ENCODE data around the gene LGALS4. TPM values are rescaled to one million over a fixed set of nuclear protein-coding genes. Genes with fewer than 3 reads are reported as not detected.

LGALS4 gene
- total and polyA plus RNA-seq, 9 of the 15 experiments (the other 6 are each of a cell fraction or from before 2014, with no cell fraction given) = 0.08 to 1.1 (median 0.30) TPM; not detected in 3

- Histone ChIP-seq H3K27me3 (ENCODE audit: control insufficient read depth in 2 of 2, insufficient read depth in 2 of 2, low read length in 2 of 2) (no peaks in the 10 kb centered on the region), H3K9ac (ENCODE audit: insufficient read depth in 1 of 2, low read depth in 2 of 2, low read length in 2 of 2) (no peak overlapping the region), H3K4me2 (ENCODE audit: insufficient read depth, low read length) (no peak overlapping the region), H3K27ac (ENCODE audit: extremely low read depth, low read depth, low read length) (no peak overlapping the region), H2AFZ (ENCODE audit: low read depth, low read length) (no peak overlapping the region), H3K4me3 (no peak overlapping the region), H3K79me2 (ENCODE audit: control insufficient read depth, insufficient read depth, low read length) (no peaks in the 10 kb centered on the region), H4K20me1 (replicated peaks; ENCODE audit: control insufficient read depth, insufficient read depth, low read length) (no peaks in the 10 kb centered on the region), H3K9me1 (ENCODE audit: control insufficient read depth, insufficient read depth, low read length) (no peaks in the 10 kb centered on the region), H3K4me1 (replicated peaks in 1 of 2; ENCODE audit: control insufficient read depth in 2 of 2, insufficient read depth in 2 of 2, low read length in 2 of 2) (peaks cover 0 to 9% of the 10 kb centered on the region in 2 experiments; a peak in 2 of 5 replicates), H3K36me3 (ENCODE audit: control insufficient read depth, insufficient read depth, low read length) (no peaks in the 10 kb centered on the region), H3K9me3 (replicated peaks; ENCODE audit: control insufficient read depth, insufficient read depth, low read depth, low read length) (no peaks in the 10 kb centered on the region)
- 33% methylated on average over 10 of the region's 10 CpGs for WGBS (ENCODE audit: insufficient coverage, low coverage, missing lambda C conversion rate)
- in situ Hi-C loops (cut with MboI) (no loop called here), intact Hi-C loops (cut with micrococcal nuclease) (no loop called here)
- POLR2A ChIA-PET = interaction anchor here (0.6 kb wide), 1 partner anchor 26 kb away, joined by 3 read pairs; no protein-coding TSS in a partner anchor
- FAIRE-seq (no peak), DNase-seq (ENCODE audit: extremely low read depth in 1 of 4, low spot score in 3 of 4) (no peak), ATAC-seq (no peak)
- no TSS peak for BruUV-seq (replicated peaks)
- CTCF ChIA-PET (ENCODE audit: low intra/inter-chr PET ratio) = no interaction called here
- TF ChIP-seq FOXM1 (IDR thresholded peaks at IDR 0.05; ENCODE audit: low read depth) (no peak), FOXM1 (CRISPR knock-in tag; IDR thresholded peaks at IDR 0.05; ENCODE audit: low read depth) (no peak), MCM2 (IDR thresholded peaks at IDR 0.05; ENCODE audit: low read depth) (no peak), PHB2 (IDR thresholded peaks at IDR 0.05; ENCODE audit: low read depth) (no peak), PPARD (CRISPR knock-in tag; IDR thresholded peaks at IDR 0.05) (no peak), ARID2 (IDR thresholded peaks at IDR 0.05) (no peak), ZFP1 (CRISPR knock-in tag; IDR thresholded peaks at IDR 0.05) (no peak), ARID3A (IDR thresholded peaks at IDR 0.05; ENCODE audit: borderline replicate concordance, low read depth, low read length) (no peak), PRMT5 (CRISPR knock-in tag; IDR thresholded peaks at IDR 0.05) (no peak), MXD1 (CRISPR knock-in tag; IDR thresholded peaks at IDR 0.05; ENCODE audit: borderline replicate concordance, poor library complexity, severe bottlenecking) (no peak), ZBTB9 (CRISPR knock-in tag; IDR thresholded peaks at IDR 0.05) (no peak), ZNF232 (CRISPR knock-in tag; IDR thresholded peaks at IDR 0.05) (no peak), ZNF384 (IDR thresholded peaks at IDR 0.05; ENCODE audit: low read depth, low read length) (no peak), BCOR (IDR thresholded peaks at IDR 0.05) (no peak), ZNF165 (CRISPR knock-in tag; IDR thresholded peaks at IDR 0.05; ENCODE audit: borderline replicate concordance) (no peak), PCBP2 (IDR thresholded peaks at IDR 0.05; ENCODE audit: low read depth, low read length, poor library complexity, severe bottlenecking) (no peak), ZBTB2 (IDR thresholded peaks at IDR 0.05) (no peak)
Measured at GRCh38 chr19:38766276-38767047, 46.3 kb downstream of the LGALS4 start.
